ENCODE data around the gene A4GNT.
A peak's percentile ranks its signal among the peaks of the same experiment; 100 is the strongest.
"Not testable (repeated sequence)": the region's sequence is repeated elsewhere in the genome, so short reads cannot be mapped to it uniquely, and the experiment has no call there.

The A4GNT gene

GRCh38 chr3:138132239-138132638, at the start of gene A4GNT:
A4GNT (minus strand) TSS chr3:138132390; CDS start chr3:138131256, 1,134 bp downstream.
- no peak for DNase-seq

- no peak for DNase-seq
These were observed 48.3 kb upstream of the A4GNT start for GRCh38 chr3:138180375-138181029.

- DNase-seq, result peak; percentile 64
These were observed 42.4 kb upstream of the A4GNT start, which contains the start of gene DBR1 for GRCh38 chr3:138174421-138175131. DBR1 (minus strand) TSS chr3:138174921; CDS start chr3:138174795, 126 bp downstream.

- no peak for DNase-seq
These were observed 41.7 kb upstream of the A4GNT start for GRCh38 chr3:138173769-138174420.

GRCh38 chr3:138172625-138173024, 40.4 kb upstream of the A4GNT start:
- no peak for DNase-seq

GRCh38 chr3:138165061-138165460, 32.9 kb upstream of the A4GNT start:
- DNase-seq, result no peak

- DNase-seq, result no peak
These were observed 25.6 kb upstream of the A4GNT start for GRCh38 chr3:138157743-138158142.

GRCh38 chr3:138154534-138154933, 22.3 kb upstream of the A4GNT start:
- no peak for DNase-seq

GRCh38 chr3:138148503-138148902, 16.3 kb upstream of the A4GNT start:
- DNase-seq, result no peak

- not testable (repeated sequence) for DNase-seq
These were observed 10.0 kb upstream of the A4GNT start for GRCh38 chr3:138142181-138142580.

GRCh38 chr3:138140940-138141339, 8.8 kb upstream of the A4GNT start:
- DNase-seq, result no peak

GRCh38 chr3:138139691-138140090, 7.5 kb upstream of the A4GNT start:
- DNase-seq, result no peak

- DNase-seq, result no peak
These were observed 5.7 kb upstream of the A4GNT start for GRCh38 chr3:138137861-138138260.

GRCh38 chr3:138136201-138136600, 4.0 kb upstream of the A4GNT start:
- DNase-seq, result no peak

GRCh38 chr3:138135833-138136194, 3.6 kb upstream of the A4GNT start:
- DNase-seq, result no peak

- no peak for DNase-seq
These were observed 3.1 kb upstream of the A4GNT start for GRCh38 chr3:138135146-138135832.

GRCh38 chr3:138127636-138128365, 4.4 kb downstream of the A4GNT start:
- no peak for DNase-seq

- no peak for DNase-seq
These were observed 6.5 kb downstream of the A4GNT start for GRCh38 chr3:138125548-138126221.

- DNase-seq, result no peak
These were observed 7.4 kb downstream of the A4GNT start for GRCh38 chr3:138124706-138125355.

GRCh38 chr3:138124188-138124587, 8.0 kb downstream of the A4GNT start:
- DNase-seq, result no peak

GRCh38 chr3:138119423-138119766, 12.8 kb downstream of the A4GNT start:
- no peak for DNase-seq

Measured in activated effector memory CD4-positive, alpha-beta T cell treated with Interleukin-2 at 50 U/mL for 16 hours (primary cell).